Measurements from ENCODE around the gene ARRB1.
A peak's percentile ranks its signal among the peaks of the same experiment; 100 is the strongest.
"Not testable (repeated sequence)": the region's sequence is repeated elsewhere in the genome, so short reads cannot be mapped to it uniquely, and the experiment has no call there.

Gene ARRB1

GRCh38 chr11:75342231-75342918 is 9.1 kb downstream of the ARRB1 start:
- no peak for DNase-seq

GRCh38 chr11:75341612-75342011 is 9.8 kb downstream of the ARRB1 start:
- no peak for DNase-seq

DNA sequence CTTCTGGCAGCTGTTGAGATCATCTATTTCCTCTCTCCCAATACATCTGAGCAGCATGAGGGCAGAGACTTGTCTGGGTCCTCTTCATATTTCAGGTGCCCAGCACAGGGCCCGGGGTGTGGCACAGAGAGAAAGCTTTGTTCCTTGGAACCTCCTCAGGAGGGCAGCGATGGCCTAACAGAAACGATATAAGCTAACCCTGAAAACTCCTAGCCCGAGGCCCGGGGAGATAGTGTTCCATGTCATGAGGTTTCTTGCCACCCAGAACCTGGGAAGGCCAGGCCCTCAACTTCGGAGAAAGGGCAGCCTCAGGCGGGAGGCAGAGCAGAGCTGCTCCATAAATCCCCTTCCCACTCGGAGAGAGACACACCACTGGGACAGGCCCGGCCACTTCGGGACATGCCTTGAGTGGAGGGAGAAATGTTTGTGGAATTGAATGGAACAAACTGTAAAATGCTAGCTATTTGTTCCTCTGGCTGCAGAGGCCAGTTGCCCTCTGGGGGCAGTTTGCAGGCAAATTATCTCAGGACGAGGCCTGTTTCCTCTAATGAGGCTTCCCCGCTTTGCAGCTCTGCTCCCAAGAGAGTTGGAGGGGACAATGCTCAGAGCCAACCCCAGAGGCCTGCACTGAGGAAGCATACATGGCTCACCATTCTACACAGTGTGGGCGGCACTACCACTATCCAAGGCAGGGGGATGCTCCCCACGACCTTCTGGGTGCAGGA is 11.6 kb downstream of the ARRB1 start:
- DNase-seq: no peak

DNA sequence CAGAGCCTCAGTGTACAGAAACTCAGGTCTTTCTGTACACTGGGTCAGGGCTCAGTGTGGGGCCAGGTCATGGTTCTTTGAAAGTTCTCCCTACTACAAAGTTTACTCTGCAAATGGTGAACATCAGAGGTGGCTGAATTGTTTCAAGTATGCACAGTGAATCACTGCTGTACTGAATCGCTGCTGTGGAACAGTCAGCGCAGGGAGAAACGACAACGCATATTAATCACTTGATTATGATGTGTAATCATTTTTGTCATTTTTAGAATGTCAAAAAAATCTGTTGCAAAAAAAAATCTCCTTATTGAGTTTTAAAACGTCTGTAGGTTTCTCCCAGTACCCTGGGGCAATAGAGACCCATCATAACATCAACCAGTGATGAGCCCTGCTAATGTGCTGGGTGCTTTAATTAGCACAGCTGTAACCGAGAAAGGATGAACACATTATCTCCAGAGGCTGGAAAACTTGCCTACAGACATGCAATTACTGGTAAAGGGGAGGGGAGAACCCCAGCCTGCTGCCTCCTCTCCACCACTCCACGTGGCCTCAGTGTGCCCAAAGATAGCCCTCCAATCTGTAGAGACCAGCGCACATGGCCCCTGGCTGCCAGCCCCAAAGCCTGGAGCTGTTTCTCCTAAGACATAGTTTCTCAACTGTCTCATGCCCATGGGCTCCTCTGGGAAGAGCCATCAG is 12.8 kb downstream of the ARRB1 start:
- DNase-seq: peak in 1 of 2 experiments; percentile 44

DNA sequence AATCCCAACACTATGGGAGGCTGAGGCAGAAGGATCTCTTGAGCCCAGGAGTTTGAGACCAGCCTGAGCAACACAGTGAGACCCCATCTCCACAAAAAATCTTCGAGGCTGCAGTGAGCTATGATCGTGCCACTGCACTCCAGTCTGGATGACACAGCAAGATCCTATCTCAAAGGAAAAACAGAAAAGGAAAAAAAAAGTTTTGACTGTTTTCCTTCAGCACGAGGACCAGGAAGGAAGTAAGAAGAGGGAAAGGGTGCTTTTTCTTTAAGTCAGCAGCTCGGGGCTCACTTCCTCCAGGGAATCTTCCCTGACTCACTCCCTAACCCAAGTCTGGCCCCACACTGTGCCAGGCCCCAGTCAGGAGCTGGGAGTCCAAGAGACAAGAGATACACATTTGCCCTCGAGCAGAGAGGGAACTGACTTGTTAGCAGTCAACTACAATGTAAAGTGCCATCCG is 14.2 kb downstream of the ARRB1 start:
- no peak for DNase-seq

DNA sequence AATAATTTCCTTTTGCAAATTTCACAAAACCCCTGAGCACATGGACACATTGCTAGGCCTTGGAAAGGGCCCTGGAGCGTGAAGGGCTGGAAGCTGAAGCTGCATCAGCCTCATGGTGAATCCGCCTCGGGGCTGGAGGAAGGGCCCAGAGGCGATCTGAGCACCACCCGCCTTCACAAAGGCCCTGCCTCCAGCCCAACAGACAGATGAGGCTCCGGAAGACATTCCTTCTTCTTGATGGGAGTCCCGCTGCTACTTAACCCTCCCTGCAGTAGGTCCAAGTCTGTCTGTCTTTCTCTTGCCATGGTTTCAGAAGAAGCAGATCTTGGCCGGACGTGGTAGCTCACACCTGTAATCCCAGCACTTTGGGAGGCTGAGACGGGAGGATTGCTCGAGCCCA is 16.5 kb downstream of the ARRB1 start:
- DNase-seq: no peak

- DNase-seq: no peak
Measured at GRCh38 chr11:75334402-75334891, 17.0 kb downstream of the ARRB1 start.

DNA sequence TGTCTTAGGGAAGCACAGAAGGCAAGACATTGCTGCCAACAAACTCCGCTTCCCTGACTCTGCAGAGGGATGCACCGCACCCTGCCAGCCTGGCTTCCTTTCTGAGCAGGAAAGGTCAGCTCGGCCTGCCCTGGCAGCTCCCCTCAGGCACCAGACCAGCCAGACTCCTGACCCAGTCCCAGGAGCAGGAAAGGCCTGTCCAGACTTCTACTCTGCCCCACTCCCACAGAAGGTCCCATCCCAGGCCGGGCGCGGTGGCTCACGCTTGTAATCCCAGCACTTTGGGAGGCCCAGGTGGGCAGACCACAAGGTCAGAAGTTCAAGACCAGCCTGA is 17.7 kb downstream of the ARRB1 start:
- DNase-seq: no peak

GRCh38 chr11:75333022-75333806 is 18.2 kb downstream of the ARRB1 start:
- no peak for DNase-seq

DNA sequence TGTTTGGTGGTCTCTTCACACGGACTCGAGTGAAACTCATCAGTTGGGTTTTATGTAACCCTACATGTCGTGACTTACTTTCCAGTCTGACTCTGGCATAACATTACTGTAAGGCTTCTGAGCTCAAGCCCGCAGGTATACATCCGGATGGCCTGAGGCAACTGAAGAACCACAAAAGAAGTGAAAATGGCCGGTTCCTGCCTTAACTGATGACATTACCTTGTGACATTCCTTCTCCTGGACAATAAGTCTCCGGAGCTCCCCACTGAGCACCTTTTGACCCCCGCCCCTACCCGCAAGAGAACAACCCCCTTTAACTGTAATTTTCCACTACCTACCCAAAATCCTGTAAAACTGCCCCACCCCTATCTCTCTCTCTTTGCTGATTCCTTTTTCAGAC is 19.7 kb downstream of the ARRB1 start:
- DNase-seq: not testable (repeated sequence)

DNA sequence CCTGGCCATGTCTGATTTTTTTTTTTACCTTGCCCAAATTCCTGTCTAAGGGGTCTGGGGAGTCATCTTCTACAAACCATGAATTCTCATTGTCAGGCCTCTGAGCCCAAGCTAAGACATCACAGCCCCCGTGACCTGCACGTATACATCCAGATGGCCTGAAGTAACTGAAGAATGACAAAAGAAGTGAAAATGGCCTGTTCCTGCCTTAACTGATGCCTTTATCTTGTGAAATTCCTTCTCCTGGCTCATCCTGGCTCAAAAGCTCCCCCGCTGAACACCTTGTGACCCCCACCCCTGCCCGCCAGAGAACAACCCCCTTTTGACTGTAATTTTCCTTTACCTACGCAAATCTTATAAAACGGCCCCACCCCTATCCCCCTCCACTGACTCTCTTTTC is 20.2 kb downstream of the ARRB1 start:
- DNase-seq: not testable (repeated sequence)

DNA sequence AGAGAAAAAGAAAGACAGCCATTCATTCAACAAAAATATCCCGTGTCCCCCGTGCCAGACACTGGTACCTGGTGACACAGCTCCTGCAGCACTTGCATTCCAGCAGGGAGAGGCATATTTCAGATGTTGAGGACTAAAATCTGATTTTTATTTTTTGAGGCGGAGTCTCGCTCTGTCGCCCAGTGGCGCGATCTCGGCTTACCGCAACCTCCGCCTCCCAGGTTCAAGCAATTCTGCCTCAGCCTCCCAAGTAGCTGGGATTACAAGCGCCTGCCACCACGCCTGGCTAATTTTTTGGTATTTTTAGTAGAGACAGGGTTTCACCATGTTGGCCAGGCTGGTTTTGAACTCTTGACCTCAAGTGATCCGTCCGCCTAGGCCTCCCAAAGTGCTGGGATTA is 20.6 kb downstream of the ARRB1 start:
- DNase-seq: not testable (repeated sequence)

DNA sequence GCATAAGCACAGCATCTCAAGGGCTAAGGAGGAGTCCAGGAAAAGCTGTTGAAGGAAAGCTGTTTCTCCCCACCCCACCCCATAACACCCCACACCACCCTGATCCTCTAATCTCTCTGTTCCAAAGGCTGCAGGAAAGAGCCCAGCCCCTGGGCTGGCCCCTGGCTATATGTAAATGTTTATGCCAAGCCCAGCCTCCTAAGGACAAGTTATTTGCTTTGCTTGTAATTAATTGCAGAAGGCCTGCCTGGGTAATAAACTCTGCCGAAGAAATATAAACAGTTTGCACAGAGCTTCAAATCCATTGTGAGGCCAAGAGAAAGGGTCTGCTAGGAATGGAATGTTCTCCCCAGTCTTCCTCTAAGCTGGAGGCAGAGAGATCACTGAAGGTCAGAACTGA is 21.2 kb downstream of the ARRB1 start:
- DNase-seq: no peak

GRCh38 chr11:75328426-75329277 is 22.8 kb downstream of the ARRB1 start:
- DNase-seq: peak; percentile 44 to 60

DNA sequence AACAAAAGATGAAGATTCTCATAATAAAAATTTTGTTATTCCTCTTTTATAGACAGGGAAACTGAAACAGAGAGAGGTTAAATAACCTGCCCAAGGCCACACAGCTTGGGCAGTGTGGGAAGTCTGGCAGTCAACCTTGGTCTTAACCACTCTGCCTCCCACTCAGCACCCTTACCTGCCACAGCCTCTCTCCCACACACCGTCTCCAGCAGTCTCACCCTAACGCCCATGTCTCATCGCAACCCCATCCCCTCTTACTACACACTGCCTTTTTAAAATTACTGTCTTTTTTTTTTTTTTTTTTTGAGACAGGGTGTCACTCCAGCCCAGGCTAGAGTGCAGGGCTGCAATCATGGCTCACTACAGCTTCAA is 25.0 kb downstream of the ARRB1 start:
- DNase-seq: peak; percentile 43 to 62

GRCh38 chr11:75325713-75326438 is 25.6 kb downstream of the ARRB1 start:
- peak; percentile 70 to 76 for DNase-seq

DNA sequence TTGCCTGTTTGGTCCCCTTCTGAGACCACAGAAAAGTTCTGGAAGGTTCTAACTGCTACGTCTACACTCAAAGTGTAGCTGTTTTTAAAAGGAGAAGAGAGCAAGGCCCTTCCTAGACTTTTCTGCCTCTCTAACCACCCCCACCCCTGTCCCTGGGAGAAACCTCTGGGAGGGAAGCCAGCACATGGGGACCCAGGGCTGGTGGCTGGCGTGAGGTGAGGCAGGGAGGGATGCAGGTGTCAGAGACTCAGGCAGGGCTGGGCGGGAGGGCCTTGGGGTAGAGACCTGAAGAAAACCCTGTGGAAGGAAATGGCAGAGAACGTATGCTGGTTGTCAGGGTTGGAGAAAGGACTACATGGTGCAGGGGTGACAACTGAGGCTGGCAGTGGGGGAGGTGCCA is 26.7 kb downstream of the ARRB1 start:
- no peak for DNase-seq

DNA sequence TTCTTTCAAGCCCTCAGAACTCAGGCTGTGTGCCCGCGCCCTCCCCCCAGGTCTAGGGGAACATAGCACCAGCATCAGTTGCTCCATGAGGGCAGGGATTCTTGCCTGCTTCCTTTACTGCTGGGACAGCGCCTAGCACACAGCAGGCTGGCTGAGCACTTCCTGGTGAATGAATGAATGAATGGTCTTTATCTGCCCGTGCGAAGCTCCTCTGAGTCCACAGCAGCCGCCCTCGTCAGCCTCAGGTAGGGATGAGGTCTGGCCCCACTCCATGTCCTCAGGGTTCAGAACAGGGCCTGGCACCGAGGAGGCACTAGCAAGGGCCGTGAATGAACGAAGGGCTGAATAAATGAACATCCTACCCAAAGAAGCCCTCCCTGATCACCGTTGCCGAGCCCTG is 27.3 kb downstream of the ARRB1 start:
- DNase-seq: no peak

DNA sequence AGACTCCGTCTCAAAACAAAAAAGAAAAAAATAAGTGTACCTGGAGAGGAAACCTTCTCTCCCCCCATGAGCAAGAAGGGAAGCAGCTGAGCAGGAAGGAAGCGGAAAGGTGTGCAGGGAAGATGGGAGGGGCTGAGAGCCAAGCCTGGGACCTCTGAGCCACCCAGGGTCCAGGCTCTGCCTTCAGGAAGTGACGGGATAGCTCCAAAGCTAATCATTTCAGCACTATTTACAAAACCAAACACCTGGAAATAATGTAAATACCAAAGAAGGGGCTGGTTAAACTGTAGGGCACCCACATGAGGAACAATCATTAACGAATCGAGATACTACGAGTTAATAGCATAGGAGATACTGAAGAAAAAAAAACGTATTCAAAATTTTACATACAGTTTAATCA is 27.9 kb downstream of the ARRB1 start:
- no peak for DNase-seq

- DNase-seq: no peak
Measured at GRCh38 chr11:75320643-75321042, 30.8 kb downstream of the ARRB1 start.

DNA sequence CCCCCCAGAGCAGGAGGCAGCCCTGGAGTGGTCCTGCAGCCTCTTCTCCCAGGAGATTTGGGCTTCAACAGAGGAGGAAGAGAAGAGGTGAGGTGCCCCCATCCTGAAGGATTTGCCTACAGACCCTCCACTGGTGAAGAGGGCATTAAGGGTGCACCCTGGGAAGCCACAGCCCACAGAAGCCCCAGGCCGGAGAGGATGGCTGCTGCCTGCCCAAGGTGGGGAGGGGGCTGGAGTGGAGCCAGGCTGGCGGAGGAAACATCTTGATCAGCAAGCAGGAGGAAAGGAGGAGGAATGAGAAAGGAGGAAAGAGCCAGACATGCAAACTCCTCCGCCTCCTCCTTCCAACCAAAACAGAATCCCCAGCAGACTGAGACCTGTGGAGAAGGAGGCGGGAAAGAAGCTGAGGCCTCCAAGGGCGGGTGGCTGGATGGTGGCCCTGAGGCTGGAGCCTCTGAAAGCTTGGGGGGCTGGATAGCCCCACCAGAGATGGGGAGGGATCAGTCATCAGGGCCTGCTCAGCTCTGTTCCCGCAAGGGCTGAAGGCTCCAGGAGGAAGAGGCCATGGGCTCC is 31.3 kb downstream of the ARRB1 start:
- DNase-seq: no peak

All from activated T-cell treated with anti-CD3 and anti-CD28 coated beads, Interleukin-2, amount 50 U/mL, for 48 hours (primary cell).